Smooth muscle cell (in vitro differentiated cells): ENCODE results near the gene ABO. TPM values are rescaled to one million over a fixed set of nuclear protein-coding genes. Genes with fewer than 3 reads are reported as not detected.

ENCODE experiments used
- DNase-seq: peaks from one replicate; lab custom pipeline; 2025; ENCODE audit not compliant: unreplicated experiment; lab: John Stamatoyannopoulos, UW
- H2AFZ ChIP-seq: fragments of 200-600 bp; sonication (generic); 2 replicates; pipeline ENCODE4 v1.6.0; 2016; ENCODE audit warnings: antibody characterized with exemption, low read depth, mild to moderate bottlenecking
- H3F3A ChIP-seq: fragments of 200-600 bp; sonication (generic); 2 replicates; pipeline ENCODE4 v1.6.0; 2017; ENCODE audit warnings: antibody characterized with exemption, low read depth
- H3K27ac ChIP-seq: fragments of 200-600 bp; sonication (generic); 2 replicates; pipeline ENCODE4 v1.5.1; 2016; ENCODE audit warnings: low read depth, mild to moderate bottlenecking
- H3K27me3 ChIP-seq: fragments of 200-600 bp; sonication (generic); 2 replicates; pipeline ENCODE4 v1.6.1; 2016; ENCODE audit warnings: low read depth, mild to moderate bottlenecking
- H3K36me3 ChIP-seq: fragments of 200-600 bp; sonication (generic); 2 replicates; pipeline ENCODE4 v1.5.1; 2016; ENCODE audit warnings: low read depth
- H3K4me1 ChIP-seq: fragments of 200-600 bp; sonication (generic); 2 replicates; pipeline ENCODE4 v1.5.1; 2016; ENCODE audit warnings: low read depth
- H3K4me2 ChIP-seq: fragments of 200-600 bp; sonication (generic); 2 replicates; pipeline ENCODE4 v1.6.0; 2016; ENCODE audit warnings: mild to moderate bottlenecking
- H3K4me3 ChIP-seq: fragments of 200-600 bp; sonication (generic); 2 replicates; pipeline ENCODE4 v1.5.1; 2016; ENCODE audit warnings: mild to moderate bottlenecking
- H3K79me2 ChIP-seq: fragments of 200-600 bp; sonication (generic); 2 replicates; pipeline ENCODE4 v1.6.0; 2016; ENCODE audit warnings: low read depth, mild to moderate bottlenecking
- H3K9ac ChIP-seq: fragments of 200-600 bp; sonication (generic); 2 replicates; pipeline ENCODE4 v1.6.0; 2016; ENCODE audit warnings: low read depth
- H3K9me3 ChIP-seq: fragments of 200-600 bp; sonication (generic); replicated peaks from 2 replicates; pipeline ENCODE4 v1.5.1; 2016; ENCODE audit warnings: low read depth
- H4K20me1 ChIP-seq: fragments of 200-600 bp; sonication (generic); 2 replicates; pipeline ENCODE4 v1.6.0; 2016; ENCODE audit warnings: low read depth
- CTCF ChIP-seq: fragments of 200-600 bp; sonication (generic); IDR thresholded peaks from 2 replicates; pipeline ENCODE4 v1.5.1; 2017; ENCODE audit warnings: borderline replicate concordance, mild to moderate bottlenecking, antibody characterized with exemption; ENCODE audit not compliant: insufficient read depth, poor library complexity, severe bottlenecking
- WGBS: methylation state at CpG from one replicate; pipeline ENCODE4 v1.1.7; 2016; ENCODE audit warnings: low lambda C conversion rate; 5-methylcytosine and 5-hydroxymethylcytosine counted together
- polyA plus RNA-seq: library from polyadenylated mRNA; unstranded; fragments of >200 nt; fragmentation: Nextera tagmentation; extraction: Ambion mirVana; gene quantifications from 2 replicates; pipeline ENCODE4 v1.2.1, GENCODE V29; 2016
- total RNA-seq: library from RNA; depleted of rRNA; stranded (reverse); fragments of >200 nt; gene quantifications from 2 replicates; pipeline ENCODE4 v1.2.3, GENCODE V29; 2014

ABO gene
- total and polyA plus RNA-seq, 2 experiments from 2014 or later = 0.37 to 1.0 TPM

GRCh38 chr9:133280392-133280791, 5.4 kb upstream of the ABO start:
- H3K27ac ChIP-seq = no peak overlapping the region
- no peaks in the 10 kb centered on the region for H3K27me3 ChIP-seq
- no peak overlapping the region for H3K4me2 ChIP-seq
- H3K79me2 ChIP-seq = no peaks in the 10 kb centered on the region
- no peak overlapping the region for H3K4me3 ChIP-seq
- H3K36me3 ChIP-seq = no peaks in the 10 kb centered on the region
- H3F3A ChIP-seq = no peaks in the 10 kb centered on the region
- WGBS = 77% methylated on average over 5 of the region's 5 CpGs
- no peaks in the 10 kb centered on the region for H3K4me1 ChIP-seq
- no peak overlapping the region for H2AFZ ChIP-seq
- H3K9me3 ChIP-seq = no peaks in the 10 kb centered on the region
- no peak overlapping the region for H3K9ac ChIP-seq
- no peak for TF ChIP-seq CTCF
- DNase-seq = no peak
- H4K20me1 ChIP-seq = no peaks in the 10 kb centered on the region

GRCh38 chr9:133278161-133279114, 3.4 kb upstream of the ABO start:
- no peaks in the 10 kb centered on the region for H3K4me1 ChIP-seq
- DNase-seq = no peak
- H3K9ac ChIP-seq = no peak overlapping the region
- WGBS = 81% methylated on average over 12 of the region's 12 CpGs
- no peak for TF ChIP-seq CTCF
- H3K9me3 ChIP-seq = no peaks in the 10 kb centered on the region
- H2AFZ ChIP-seq = no peak overlapping the region
- H3K4me2 ChIP-seq = no peak overlapping the region
- no peaks in the 10 kb centered on the region for H3F3A ChIP-seq
- no peak overlapping the region for H3K4me3 ChIP-seq
- H3K79me2 ChIP-seq = no peaks in the 10 kb centered on the region
- no peaks in the 10 kb centered on the region for H3K27me3 ChIP-seq
- no peak overlapping the region for H3K27ac ChIP-seq
- H3K36me3 ChIP-seq = no peaks in the 10 kb centered on the region
- no peaks in the 10 kb centered on the region for H4K20me1 ChIP-seq

GRCh38 chr9:133277467-133277866, 2.5 kb upstream of the ABO start:
- Histone ChIP-seq H3K9me3 (no peaks in the 10 kb centered on the region), H3K27me3 (no peaks in the 10 kb centered on the region), H3K4me2 (no peak overlapping the region), H2AFZ (no peak overlapping the region), H3K9ac (no peak overlapping the region), H3F3A (no peaks in the 10 kb centered on the region), H3K4me1 (no peaks in the 10 kb centered on the region), H3K79me2 (no peaks in the 10 kb centered on the region), H4K20me1 (no peaks in the 10 kb centered on the region), H3K4me3 (no peak overlapping the region), H3K27ac (no peak overlapping the region), H3K36me3 (no peaks in the 10 kb centered on the region)
- WGBS = 85% methylated on average over 4 of the region's 4 CpGs
- TF ChIP-seq CTCF = no peak
- no peak for DNase-seq
